Ishikawa (cell line): ENCODE data around the gene FAM98B.

ENCODE experiments used
- CREB1 ChIP-seq: IDR thresholded peaks from 2 replicates; pipeline ENCODE4 v1.6.1; 2012; ENCODE audit warnings: low read depth
- RAD21 ChIP-seq: IDR thresholded peaks from 2 replicates; pipeline ENCODE4 v1.6.1; 2012; ENCODE audit warnings: low read depth
- TAF1 ChIP-seq: IDR thresholded peaks from 2 replicates; pipeline ENCODE4 v1.6.1; 2012; ENCODE audit warnings: low read depth, mild to moderate bottlenecking
- YY1 ChIP-seq: IDR thresholded peaks from 2 replicates; pipeline ENCODE4 v1.6.1; 2012; ENCODE audit warnings: low read depth
- ZBTB7A ChIP-seq: IDR thresholded peaks from 2 replicates; pipeline ENCODE4 v1.6.1; 2012; ENCODE audit warnings: low read depth

- TF ChIP-seq TAF1 (no peak), YY1 (no peak), CREB1 (no peak), RAD21 (no peak), ZBTB7A (no peak)
Measured at GRCh38 chr15:38535491-38536200, 81.7 kb downstream of the FAM98B start.
